ENCODE measurements around the gene DEFB132. TPM values are rescaled to one million over a fixed set of nuclear protein-coding genes. Genes with fewer than 3 reads are reported as not detected.
"Not testable (repeated sequence)": the region's sequence is repeated elsewhere in the genome, so short reads cannot be mapped to it uniquely, and the experiment has no call there.

DEFB132 gene
- total and polyA plus RNA-seq, 2 experiments from 2014 or later = not detected

GRCh38 chr20:225879-226278 is 31.6 kb upstream of the DEFB132 start:
- not testable (repeated sequence) for DNase-seq (ENCODE audit: low spot score); H4K20me1 ChIP-seq (replicated peaks; ENCODE audit: insufficient read depth); H3K4me3 Mint-ChIP-seq; H3K4me3 ChIP-seq; H3K27me3 Mint-ChIP-seq (ENCODE audit: insufficient read depth, low read depth, poor library complexity); H3K4me1 Mint-ChIP-seq; H3K79me2 ChIP-seq (replicated peaks; ENCODE audit: insufficient read depth); ATAC-seq; H3K9me3 Mint-ChIP-seq; H3K36me3 Mint-ChIP-seq (ENCODE audit: low read depth); H3K4me2 ChIP-seq; H3K9me2 ChIP-seq (ENCODE audit: insufficient read depth); H3K27ac ChIP-seq (ENCODE audit: low read depth); H2AFZ ChIP-seq; H3K4me1 ChIP-seq (ENCODE audit: insufficient read depth); H3K27ac Mint-ChIP-seq; H3F3A ChIP-seq (replicated peaks; ENCODE audit: low read depth); H3K36me3 ChIP-seq (ENCODE audit: insufficient read depth)
- peaks cover 45% of the 10 kb centered on the region for H3K27me3 ChIP-seq (ENCODE audit: insufficient read depth)

GRCh38 chr20:226958-227357 is 30.6 kb upstream of the DEFB132 start, which contains the start of gene DEFB129:
DEFB129 (plus strand) TSS chr20:227258; CDS start chr20:227289, 31 bp downstream.
- ATAC-seq (no peak), DNase-seq (ENCODE audit: low spot score) (no peak)
- H3K27me3 Mint-ChIP-seq (ENCODE audit: insufficient read depth, low read depth, poor library complexity) = peaks cover 3% of the 10 kb centered on the region
- no peaks in the 10 kb centered on the region for H3K36me3 Mint-ChIP-seq (ENCODE audit: low read depth)
- Histone ChIP-seq H3K4me3 (no peak within 1 kb of the TSS), H2AFZ (no peak within 1 kb of the TSS), H3K4me2 (no peak within 1 kb of the TSS), H3K4me1 (ENCODE audit: insufficient read depth) (0 out of 2 replicates have a peak, but pooled peaks cover 5% of the 10 kb centered on the region), H3K36me3 (ENCODE audit: insufficient read depth) (no peaks in the 10 kb centered on the region), H3K79me2 (replicated peaks; ENCODE audit: insufficient read depth) (no peaks in the 10 kb centered on the region), H3K9me2 (ENCODE audit: insufficient read depth) (no peaks in the 10 kb centered on the region), H3K27ac (ENCODE audit: low read depth) (no peak within 1 kb of the TSS), H3F3A (replicated peaks; ENCODE audit: low read depth) (no peaks in the 10 kb centered on the region), H4K20me1 (replicated peaks; ENCODE audit: insufficient read depth) (no peaks in the 10 kb centered on the region), H3K27me3 (ENCODE audit: insufficient read depth) (peaks cover 40% of the 10 kb centered on the region)
- no peak within 1 kb of the TSS for H3K4me3 Mint-ChIP-seq
- TF ChIP-seq POLR2AphosphoS5 (IDR thresholded peaks at IDR 0.05; ENCODE audit: low read depth) = no peak
- H3K9me3 Mint-ChIP-seq = no peaks in the 10 kb centered on the region
- no peak within 1 kb of the TSS for H3K27ac Mint-ChIP-seq
- no peaks in the 10 kb centered on the region for H3K4me1 Mint-ChIP-seq

- peaks cover 40% of the 10 kb centered on the region for H3K27me3 ChIP-seq (ENCODE audit: insufficient read depth)
- no peaks in the 10 kb centered on the region for H3K36me3 Mint-ChIP-seq (ENCODE audit: low read depth)
- H3K27me3 Mint-ChIP-seq (ENCODE audit: insufficient read depth, low read depth, poor library complexity) = peaks cover 3% of the 10 kb centered on the region
- no peaks in the 10 kb centered on the region for H3K9me2 ChIP-seq (ENCODE audit: insufficient read depth)
- H2AFZ ChIP-seq = no peak overlapping the region
- no peaks in the 10 kb centered on the region for H3K9me3 Mint-ChIP-seq
- no peak for ATAC-seq
- H3K4me2 ChIP-seq = no peak overlapping the region
- H3K79me2 ChIP-seq (replicated peaks; ENCODE audit: insufficient read depth) = no peaks in the 10 kb centered on the region
- H3K4me3 Mint-ChIP-seq = no peak overlapping the region
- no peaks in the 10 kb centered on the region for H3K36me3 ChIP-seq (ENCODE audit: insufficient read depth)
- 0 out of 2 replicates have a peak, but pooled peaks cover 5% of the 10 kb centered on the region for H3K4me1 ChIP-seq (ENCODE audit: insufficient read depth)
- no peak for DNase-seq (ENCODE audit: low spot score)
- no peak overlapping the region for H3K27ac Mint-ChIP-seq
- no peaks in the 10 kb centered on the region for H4K20me1 ChIP-seq (replicated peaks; ENCODE audit: insufficient read depth)
- no peaks in the 10 kb centered on the region for H3K4me1 Mint-ChIP-seq
- H3F3A ChIP-seq (replicated peaks; ENCODE audit: low read depth) = no peaks in the 10 kb centered on the region
- no peak overlapping the region for H3K27ac ChIP-seq (ENCODE audit: low read depth)
- H3K4me3 ChIP-seq = no peak overlapping the region
- TF ChIP-seq POLR2AphosphoS5 (IDR thresholded peaks at IDR 0.05; ENCODE audit: low read depth) (no peak), REST (IDR thresholded peaks at IDR 0.05; ENCODE audit: unreplicated experiment) (no peak), ZNF462 (CRISPR knock-in tag; IDR thresholded peaks at IDR 0.05) (no peak), EZH2 (IDR thresholded peaks at IDR 0.05; ENCODE audit: low read depth, unreplicated experiment) (no peak)
These were observed 30.0 kb upstream of the DEFB132 start for GRCh38 chr20:227439-228105.

All from GM23338 (cell line).